Lung (tissue), 12 donors: ENCODE results near the gene ARHGAP27. TPM values are rescaled to one million over a fixed set of nuclear protein-coding genes. Genes with fewer than 3 reads are reported as not detected.
"Not testable (repeated sequence)": the region's sequence is repeated elsewhere in the genome, so short reads cannot be mapped to it uniquely, and the experiment has no call there.

ENCODE experiments used
- ATAC-seq: fragments of 200-7000 bp; cut with Tn5 transposase; one replicate; pipeline ENCODE4 v1.9.1; 2020; ENCODE audit warnings: moderate number of reproducible peaks; ENCODE audit not compliant: insufficient read depth, low FRiP score
- DNase-seq, 3 donors: peaks; one replicate each; pipeline ENCODE4 v3.0.0-alpha.2; 2013 to 2017
- H3K27ac ChIP-seq, 2 donors: one replicate each; pipeline ENCODE4 v1.5.1; 2013; ENCODE audit warnings: mild to moderate bottlenecking in 2 of 2, moderate library complexity in 2 of 2, control low read depth in 1 of 2, inconsistent platforms in 1 of 2, low read depth in 1 of 2, low read length in 1 of 2
- H3K27me3 ChIP-seq, 3 donors: one replicate each; pipeline ENCODE4 v1.5.1; 2013; ENCODE audit warnings: low read length in 2 of 3; ENCODE audit not compliant: control insufficient read depth in 3 of 3, insufficient read depth in 3 of 3
- H3K36me3 ChIP-seq, 4 donors: one replicate each; pipeline ENCODE4 v1.5.1; 2013; ENCODE audit warnings: low read length in 4 of 4, mild to moderate bottlenecking in 1 of 4, moderate library complexity in 1 of 4; ENCODE audit not compliant: control insufficient read depth in 4 of 4, insufficient read depth in 4 of 4
- H3K4me1 ChIP-seq, 5 donors: one replicate each; pipeline ENCODE4 v1.5.1; 2013; ENCODE audit warnings: low read length in 5 of 5, mild to moderate bottlenecking in 2 of 5, moderate library complexity in 1 of 5; ENCODE audit not compliant: control insufficient read depth in 5 of 5, insufficient read depth in 5 of 5
- H3K4me3 ChIP-seq: one replicate; pipeline ENCODE4 v1.5.1; 2013; ENCODE audit warnings: mild to moderate bottlenecking, control low read depth, moderate library complexity
- H3K9ac ChIP-seq, 2 donors: one replicate each; pipeline ENCODE4 v1.5.1; 2013; ENCODE audit warnings: low read length in 2 of 2, control low read depth in 1 of 2; ENCODE audit not compliant: insufficient read depth in 1 of 2
- H3K9me3 ChIP-seq, 4 donors: one replicate each; pipeline ENCODE4 v1.5.1; 2013; ENCODE audit warnings: low read length in 3 of 4, mild to moderate bottlenecking in 1 of 4, moderate library complexity in 1 of 4; ENCODE audit not compliant: control insufficient read depth in 4 of 4, insufficient read depth in 3 of 4
- WGBS, 2 donors: extraction: QIAGEN DNeasy Blood & Tissue Kit; methylation state at CpG; one replicate each; pipeline ENCODE4 v1.1.7; 2013; 5-methylcytosine and 5-hydroxymethylcytosine counted together
- polyA plus RNA-seq, 2 donors: library from polyadenylated mRNA; stranded (reverse); fragments of 200-250 nt; gene quantifications; one replicate each; pipeline ENCODE4 v1.2.1, GENCODE V29; 2013
- total RNA-seq, 2 donors: library from RNA; depleted of rRNA in 1 of 2; stranded (reverse); fragments of >200 nt in 1 of 2; gene quantifications; one replicate each; pipeline ENCODE4 v1.2.1, GENCODE V29; 2014 to 2021
- TF ChIP-seq, protein P1 (sequence below): IDR thresholded peaks from 2 replicates; pipeline ENCODE4 v1.5.1; 2012; ENCODE audit warnings: mild to moderate bottlenecking; ENCODE audit errors: control extremely low read depth, extremely low read depth
- donor health status: control.
- donor health status: control.
- donor health status: Bipolar disorder and iron deficiency.
- donor health status: healthy.
- donor health status: DM: yes; HTN: yes; CAD: no.

The ARHGAP27 gene
- total and polyA plus RNA-seq, 4 donors = 42.4 to 85.8 (median 61.8) TPM

DNA sequence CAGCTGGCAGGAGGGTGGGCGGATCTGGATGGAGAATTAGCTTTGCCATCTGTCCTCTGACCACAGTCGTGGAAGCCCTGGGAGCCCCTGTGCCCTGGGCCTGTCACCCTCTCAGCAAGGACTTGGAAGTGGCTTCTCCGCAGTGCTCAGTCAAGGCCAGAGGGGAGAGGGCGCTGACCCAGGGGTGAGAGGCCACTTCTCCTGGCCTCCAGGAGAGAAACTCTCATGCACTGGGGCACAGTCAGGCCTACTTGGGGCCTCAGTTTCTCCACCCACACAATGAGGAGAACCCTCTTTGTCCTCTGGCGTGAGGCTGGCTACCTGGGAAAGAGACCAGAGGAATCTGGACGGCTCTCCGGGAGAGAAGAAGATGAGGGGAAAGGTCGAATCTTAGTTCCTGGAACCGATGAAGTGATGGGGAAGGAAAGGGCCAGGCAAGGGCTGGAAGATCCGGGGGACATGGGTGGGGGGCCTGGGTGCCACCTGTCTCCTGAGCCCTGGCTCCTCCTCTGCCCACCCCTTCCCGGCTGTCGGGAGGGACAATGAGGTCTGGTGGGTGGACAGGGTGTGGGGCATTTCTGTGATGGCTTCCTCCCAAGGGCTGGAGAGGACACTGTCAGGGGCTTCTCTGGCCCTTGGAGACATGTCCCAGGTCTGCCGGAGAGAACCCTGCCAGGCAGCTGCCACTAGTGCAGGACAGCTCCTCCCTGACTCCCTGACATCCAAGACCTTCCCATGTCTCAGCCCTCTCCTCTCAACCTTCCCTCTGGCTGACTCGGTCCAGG is 9.0 kb upstream of the ARHGAP27 start:
- Histone ChIP-seq H3K27me3 (no peaks in the 10 kb centered on the region), H3K4me1 (peaks cover 0 to 4% (median 0%) of the 10 kb centered on the region in 5 donors), H3K9me3 (peaks cover 0 to 3% (median 0%) of the 10 kb centered on the region in 4 donors), H3K9ac (no peak overlapping the region), H3K36me3 (peaks cover 0 to 29% (median 4%) of the 10 kb centered on the region in 4 donors), H3K4me3 (no peak overlapping the region), H3K27ac (no peak overlapping the region)
- TF ChIP-seq, protein P1, sequence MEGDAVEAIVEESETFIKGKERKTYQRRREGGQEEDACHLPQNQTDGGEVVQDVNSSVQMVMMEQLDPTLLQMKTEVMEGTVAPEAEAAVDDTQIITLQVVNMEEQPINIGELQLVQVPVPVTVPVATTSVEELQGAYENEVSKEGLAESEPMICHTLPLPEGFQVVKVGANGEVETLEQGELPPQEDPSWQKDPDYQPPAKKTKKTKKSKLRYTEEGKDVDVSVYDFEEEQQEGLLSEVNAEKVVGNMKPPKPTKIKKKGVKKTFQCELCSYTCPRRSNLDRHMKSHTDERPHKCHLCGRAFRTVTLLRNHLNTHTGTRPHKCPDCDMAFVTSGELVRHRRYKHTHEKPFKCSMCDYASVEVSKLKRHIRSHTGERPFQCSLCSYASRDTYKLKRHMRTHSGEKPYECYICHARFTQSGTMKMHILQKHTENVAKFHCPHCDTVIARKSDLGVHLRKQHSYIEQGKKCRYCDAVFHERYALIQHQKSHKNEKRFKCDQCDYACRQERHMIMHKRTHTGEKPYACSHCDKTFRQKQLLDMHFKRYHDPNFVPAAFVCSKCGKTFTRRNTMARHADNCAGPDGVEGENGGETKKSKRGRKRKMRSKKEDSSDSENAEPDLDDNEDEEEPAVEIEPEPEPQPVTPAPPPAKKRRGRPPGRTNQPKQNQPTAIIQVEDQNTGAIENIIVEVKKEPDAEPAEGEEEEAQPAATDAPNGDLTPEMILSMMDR = no peak
- DNase-seq (no peak), ATAC-seq (no peak)
- WGBS, 2 donors = 71 to 80% methylated on average over 14 of the region's 14 CpGs

DNA sequence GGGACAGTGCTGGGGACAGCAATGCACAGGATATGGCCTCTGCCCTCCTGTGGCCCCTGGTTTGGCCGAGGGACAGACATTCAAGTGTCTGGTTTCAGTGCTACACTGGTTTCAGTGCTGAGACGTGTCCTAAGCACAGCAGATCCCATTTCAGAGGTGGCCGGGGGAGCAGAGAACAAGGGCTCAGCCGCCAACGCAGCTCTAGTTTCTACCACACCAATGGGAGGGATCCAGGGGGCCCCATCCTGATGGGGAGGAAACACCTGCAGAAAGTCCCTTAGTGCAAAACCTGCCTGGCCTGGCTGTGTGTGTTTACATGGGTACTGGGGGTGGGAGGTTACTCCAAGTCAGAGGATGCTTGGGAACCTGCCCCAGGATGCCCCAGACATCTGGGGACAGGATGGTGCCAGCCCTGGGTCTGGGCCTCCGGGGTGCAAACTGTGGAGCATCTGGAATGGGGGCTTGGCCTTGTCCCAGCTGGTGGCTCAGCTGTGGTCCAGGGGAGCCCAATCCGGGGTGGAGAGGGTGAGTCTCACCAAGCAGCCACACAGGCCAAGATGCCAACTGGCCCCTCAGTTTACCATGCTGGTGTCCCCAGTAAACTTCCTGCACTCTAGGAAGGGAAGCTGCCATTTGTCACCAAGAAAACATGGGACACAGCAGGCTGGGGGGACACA is 8.3 kb upstream of the ARHGAP27 start:
- ATAC-seq, H3K4me1 ChIP-seq, H3K27ac ChIP-seq, H3K9ac ChIP-seq, H3K4me3 ChIP-seq, H3K9me3 ChIP-seq, H3K27me3 ChIP-seq: not testable (repeated sequence)
- peaks cover 0 to 36% (median 4%) of the 10 kb centered on the region in 4 donors for H3K36me3 ChIP-seq
- peak in 2 of 3 donors; percentile 35 to 40 for DNase-seq
- 50 to 53% methylated on average over 7 of the region's 7 CpGs for WGBS, 2 donors

DNA sequence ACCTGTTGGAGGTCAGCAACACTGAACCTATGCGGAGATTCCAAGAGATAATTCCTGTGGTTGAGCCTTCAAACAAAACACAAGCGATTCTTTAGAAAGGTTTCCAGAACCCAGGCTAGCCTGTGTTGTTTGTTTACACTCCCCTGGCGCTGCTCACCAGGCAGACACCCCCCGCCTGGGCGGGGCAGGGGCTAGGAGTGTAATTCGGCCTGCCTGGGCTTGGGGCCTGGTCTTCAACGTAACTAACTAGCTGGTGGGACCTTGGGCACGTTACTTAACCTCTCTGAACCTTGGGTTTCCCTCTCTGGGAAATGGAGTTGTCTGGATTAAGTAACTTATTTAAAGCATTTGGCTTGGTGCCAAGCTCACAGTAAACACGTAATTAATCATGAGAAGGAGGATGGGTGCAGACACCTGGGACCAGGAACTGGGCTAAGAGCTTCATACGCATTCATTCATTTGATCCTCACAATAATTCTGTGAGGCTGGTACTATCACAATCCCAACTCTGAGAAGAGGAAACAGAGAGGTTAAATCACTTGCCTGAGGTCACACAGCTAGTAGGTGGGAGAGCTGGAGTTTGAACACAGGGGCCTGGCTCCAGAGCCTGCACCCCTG is 7.6 kb upstream of the ARHGAP27 start:
- no peak for ATAC-seq
- H3K4me3 ChIP-seq = no peak overlapping the region
- WGBS, 2 donors = 46 to 62% methylated on average over 10 of the region's 10 CpGs
- peaks cover 0 to 4% (median 0%) of the 10 kb centered on the region in 5 donors for H3K4me1 ChIP-seq
- peaks cover 0 to 3% (median 0%) of the 10 kb centered on the region in 4 donors for H3K9me3 ChIP-seq
- H3K36me3 ChIP-seq = peaks cover 0 to 40% (median 4%) of the 10 kb centered on the region in 4 donors
- TF ChIP-seq, protein P1 = no peak
- peak; percentile 29 to 39 (median 34) for DNase-seq
- H3K27ac ChIP-seq = peak overlapping the region in 1 of 2 donors; percentile 47
- H3K27me3 ChIP-seq = no peaks in the 10 kb centered on the region
- H3K9ac ChIP-seq = no peak overlapping the region
